Purkinje cell (primary cell): ENCODE measurements around the gene MCM6. TPM values are rescaled to one million over a fixed set of nuclear protein-coding genes. Genes with fewer than 3 reads are reported as not detected.

ENCODE experiments used
- polyA plus RNA-seq: library from polyadenylated mRNA; unstranded; fragments of >200 nt; fragmentation: Nextera tagmentation; gene quantifications from 2 replicates; pipeline ENCODE4 v1.2.1, GENCODE V29; 2014

MCM6 gene
- polyA plus RNA-seq: 2.5 and 11.5 TPM in 2 replicates

GRCh38 chr2:135876066-135876711, at the start of gene MCM6:
Gene MCM6 (minus strand): TSS chr2:135876443. CDS start chr2:135876365, 78 bp downstream.

DNA sequence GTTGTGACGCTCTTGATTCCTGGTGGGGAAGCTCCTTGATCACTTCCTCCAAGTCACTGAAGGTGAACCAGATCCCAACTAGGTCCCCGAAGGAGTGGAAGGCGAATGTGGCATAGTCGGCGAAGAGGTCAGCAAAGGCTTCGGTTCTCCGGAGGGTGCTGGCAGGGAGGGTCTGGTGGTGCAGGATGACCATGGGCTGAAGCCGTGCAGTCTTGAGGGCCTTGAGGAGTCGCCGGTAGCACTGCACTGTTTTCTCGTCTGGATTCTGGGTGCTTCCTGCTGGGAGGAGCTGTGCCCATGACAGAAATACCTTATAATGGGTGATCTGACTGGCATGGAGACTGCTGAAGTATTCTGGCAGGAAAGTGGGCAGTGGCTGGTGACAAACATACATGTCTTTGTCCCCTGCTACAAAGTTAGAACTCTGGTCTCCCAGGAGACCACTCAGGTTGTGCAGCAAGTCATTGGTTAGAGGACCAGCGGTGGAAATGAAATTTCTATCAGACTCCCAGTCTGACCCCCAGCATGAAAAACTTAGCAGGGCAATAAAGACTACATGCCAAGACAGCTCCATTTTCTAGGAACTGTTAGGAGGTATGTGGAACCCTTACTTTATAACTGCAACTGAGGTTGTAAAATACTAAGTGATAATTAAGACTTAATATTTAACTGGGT, 39.5 kb downstream of the MCM6 start, which contains the start of gene LCT:
TSS of gene LCT (minus strand) at position 589 of the 675 bp plus-strand sequence. CDS start at position 574, 15 bp downstream.

Other genes with a start within 250 kb of the MCM6 start
- 152 TPM in 2 replicates for gene UBXN4, start 134.6 kb downstream of the MCM6 start, polyA plus RNA-seq
- not detected in 2 replicates for gene LCT, start 39.3 kb downstream of the MCM6 start, polyA plus RNA-seq
- 130 and 160 TPM in 2 replicates for gene DARS1, start 109.2 kb upstream of the MCM6 start, polyA plus RNA-seq
- gene CXCR4, start 241.7 kb upstream of the MCM6 start, polyA plus RNA-seq: 4.0 and 6.1 TPM in 2 replicates